ENCODE measurements around the gene C2orf80. TPM values are rescaled to one million over a fixed set of nuclear protein-coding genes. Genes with fewer than 3 reads are reported as not detected.

Gene C2orf80
- total and polyA plus RNA-seq, 2 donors (not counting 3 experiments of a cell fraction or from before 2014, with no cell fraction given) = not detected

- CTCF ChIA-PET = no interaction called here
- Histone ChIP-seq H2AFZ (ENCODE audit: low read depth, low read length) (no peak overlapping the region), H3K9me3 (replicated peaks; ENCODE audit: control insufficient read depth, insufficient read depth, low read length) (no peaks in the 10 kb centered on the region), H3K27me3 (ENCODE audit: control insufficient read depth in 2 of 2, insufficient read depth in 2 of 2, low read length in 2 of 2) (no peaks in the 10 kb centered on the region), H4K20me1 (replicated peaks; ENCODE audit: control insufficient read depth, extremely low read depth, insufficient read depth, low read length) (no peaks in the 10 kb centered on the region), H3K4me2 (ENCODE audit: insufficient read depth, low read length) (no peak overlapping the region), H3K9me1 (replicated peaks; ENCODE audit: control insufficient read depth, extremely low read depth, insufficient read depth, low read length) (no peaks in the 10 kb centered on the region), H3K79me2 (ENCODE audit: control insufficient read depth, insufficient read depth, low read length) (no peaks in the 10 kb centered on the region), H3K36me3 (ENCODE audit: control insufficient read depth in 2 of 2, extremely low read depth in 1 of 2, insufficient read depth in 2 of 2, low read length in 2 of 2) (peaks cover 3 to 23% of the 10 kb centered on the region in 2 experiments), H3K9ac (replicated peaks; ENCODE audit: extremely low read depth, insufficient read depth, low read length) (no peak overlapping the region), H3K27ac (ENCODE audit: insufficient read depth, low read depth, low read length) (no peak overlapping the region), H3K4me1 (ENCODE audit: control insufficient read depth, extremely low read depth, insufficient read depth, low read length) (no peaks in the 10 kb centered on the region), H3K4me3 (replicated peaks in 1 of 3; ENCODE audit: insufficient read depth in 1 of 3, low read depth in 1 of 3, low read length in 3 of 3) (no peak overlapping the region)
- intact Hi-C loops (cut with micrococcal nuclease) (no loop called here), dilution Hi-C loops (cut with MboI; ENCODE audit: extremely low pct_ligation_motif_present, low sequenced_read_pairs) (no loop called here)
- FAIRE-seq (no peak), DNase-seq (ENCODE audit: low read depth, low spot score) (no peak)
- POLR2A ChIA-PET = no interaction called here
- TF ChIP-seq FOS (IDR thresholded peaks at IDR 0.05; ENCODE audit: borderline replicate concordance, insufficient read depth, low read length) = no peak
- TF ChIP-seq CTCF (IDR thresholded peaks at IDR 0.05; ENCODE audit: extremely low read depth in 1 of 2, insufficient read depth in 1 of 2, low read depth in 1 of 2, low read length in 2 of 2) = no peak
- no peak for TF ChIP-seq EZH2 (IDR thresholded peaks at IDR 0.05; ENCODE audit: borderline replicate concordance, low read depth, low read length, severe bottlenecking)
- no peak for TF ChIP-seq MYC (IDR thresholded peaks at IDR 0.05; ENCODE audit: low read depth, low read length)
- no peak for TF ChIP-seq POLR2AphosphoS5 (IDR thresholded peaks at IDR 0.05; ENCODE audit: insufficient read depth, low read depth, low read length)
- no peak for TF ChIP-seq MAX (IDR thresholded peaks at IDR 0.05; ENCODE audit: insufficient read depth, insufficient read length)
- no peak for TF ChIP-seq GATA2 (IDR thresholded peaks at IDR 0.05; ENCODE audit: insufficient read depth, insufficient read length, low read depth, low read length)
- TF ChIP-seq JUN (IDR thresholded peaks at IDR 0.05; ENCODE audit: borderline replicate concordance, insufficient read depth, insufficient read length, low read depth) = no peak
- TF ChIP-seq POLR2A (IDR thresholded peaks at IDR 0.05; ENCODE audit: low read depth, low read length) = no peak
- no TSS peak for BruUV-seq (replicated peaks)
Measured at GRCh38 chr2:208235860-208236259, 46.0 kb upstream of the C2orf80 start.
